Measurements from ENCODE around the gene NPW.

Gene NPW

DNA sequence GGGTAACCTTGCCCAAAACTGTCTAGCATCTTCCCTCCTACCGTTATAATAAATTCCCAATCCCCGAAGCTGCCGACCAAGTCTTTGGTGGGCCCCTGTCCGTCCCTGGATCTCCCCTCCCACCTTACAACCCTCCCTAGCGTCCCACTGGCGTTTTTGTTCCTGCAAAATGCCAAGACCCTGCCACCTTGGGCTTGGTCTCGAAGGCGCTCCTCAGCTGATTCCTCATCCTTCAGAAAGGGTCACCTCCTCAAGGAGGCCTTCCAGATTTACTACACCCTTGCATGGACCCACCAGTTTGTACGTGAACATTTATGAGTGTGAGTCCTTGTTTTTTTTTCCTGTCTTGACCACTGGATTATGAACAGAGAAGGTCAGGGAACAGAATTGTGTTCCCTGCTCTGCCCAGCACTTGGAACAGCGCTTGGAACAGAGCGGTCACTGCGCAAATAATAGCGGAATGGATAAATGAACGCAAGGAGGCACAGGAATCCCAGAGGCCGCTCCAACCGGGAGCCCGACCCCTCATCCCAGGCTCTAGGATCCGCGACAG, 36.5 kb upstream of the NPW start:
- no peak overlapping the region for H3K9ac ChIP-seq (ENCODE audit: low read length)
- H3K9me3 ChIP-seq (ENCODE audit: insufficient read depth, low read length): no peaks in the 10 kb centered on the region
- peaks cover 19% of the 10 kb centered on the region for H3K36me3 ChIP-seq (replicated peaks; ENCODE audit: low read depth, low read length)
- H3K27me3 ChIP-seq (ENCODE audit: low read depth, low read length): no peaks in the 10 kb centered on the region
- no peaks in the 10 kb centered on the region for H4K20me1 ChIP-seq (ENCODE audit: insufficient read depth, low read length)
- H3K4me1 ChIP-seq (ENCODE audit: low read length): peaks cover 10% of the 10 kb centered on the region
- H3K79me2 ChIP-seq (ENCODE audit: low read length): peaks cover 12% of the 10 kb centered on the region
- peak overlapping the region; percentile 95; the same call in 1 of the 2 replicates for H3K4me3 ChIP-seq (ENCODE audit: low read length)
- no peak overlapping the region for H3K4me2 ChIP-seq (ENCODE audit: low read length)
- H2AFZ ChIP-seq (ENCODE audit: low read depth, low read length): no peak overlapping the region
- TF ChIP-seq CTCF (IDR thresholded peaks at IDR 0.05; ENCODE audit: low read depth, low read length): no peak
- TF ChIP-seq EZH2phosphoT487 (IDR thresholded peaks at IDR 0.05; ENCODE audit: low read depth): no peak
- no peak overlapping the region for H3K27ac ChIP-seq (ENCODE audit: low read length)

GRCh38 chr16:1983544-1984346, 35.8 kb upstream of the NPW start, which contains the start of gene GFER:
Gene GFER (plus strand): TSS chr16:1984193. CDS start chr16:1984219, 26 bp downstream.
- Histone ChIP-seq H3K9ac (ENCODE audit: low read length) (peak within 1 kb of the TSS; percentile 88), H3K4me2 (ENCODE audit: low read length) (peak within 1 kb of the TSS; percentile 98), H3K36me3 (replicated peaks; ENCODE audit: low read depth, low read length) (peaks cover 16% of the 10 kb centered on the region), H4K20me1 (ENCODE audit: insufficient read depth, low read length) (no peaks in the 10 kb centered on the region), H3K27me3 (ENCODE audit: low read depth, low read length) (no peaks in the 10 kb centered on the region), H3K9me3 (ENCODE audit: insufficient read depth, low read length) (no peaks in the 10 kb centered on the region), H3K79me2 (ENCODE audit: low read length) (peaks cover 12% of the 10 kb centered on the region), H2AFZ (ENCODE audit: low read depth, low read length) (peak within 1 kb of the TSS; percentile 55; the same call in 1 of the 2 replicates), H3K4me1 (ENCODE audit: low read length) (peaks cover 10% of the 10 kb centered on the region), H3K4me3 (ENCODE audit: low read length) (peak within 1 kb of the TSS; percentile 95), H3K27ac (ENCODE audit: low read length) (no peak within 1 kb of the TSS)
- no peak for TF ChIP-seq CTCF (IDR thresholded peaks at IDR 0.05; ENCODE audit: low read depth, low read length)
- no peak for TF ChIP-seq EZH2phosphoT487 (IDR thresholded peaks at IDR 0.05; ENCODE audit: low read depth)

GRCh38 chr16:1984347-1985225, 35.0 kb upstream of the NPW start:
- H4K20me1 ChIP-seq (ENCODE audit: insufficient read depth, low read length): no peaks in the 10 kb centered on the region
- H3K4me3 ChIP-seq (ENCODE audit: low read length): peak overlapping the region; percentile 95
- H3K9ac ChIP-seq (ENCODE audit: low read length): peak overlapping the region; percentile 88
- H3K36me3 ChIP-seq (replicated peaks; ENCODE audit: low read depth, low read length): peaks cover 14% of the 10 kb centered on the region
- H3K4me2 ChIP-seq (ENCODE audit: low read length): peak overlapping the region; percentile 98
- H3K27ac ChIP-seq (ENCODE audit: low read length): no peak overlapping the region
- H3K79me2 ChIP-seq (ENCODE audit: low read length): peaks cover 12% of the 10 kb centered on the region
- no peak overlapping the region; the same call in 1 of the 2 replicates for H2AFZ ChIP-seq (ENCODE audit: low read depth, low read length)
- peaks cover 10% of the 10 kb centered on the region for H3K4me1 ChIP-seq (ENCODE audit: low read length)
- TF ChIP-seq CTCF (IDR thresholded peaks at IDR 0.05; ENCODE audit: low read depth, low read length): no peak
- no peaks in the 10 kb centered on the region for H3K27me3 ChIP-seq (ENCODE audit: low read depth, low read length)
- H3K9me3 ChIP-seq (ENCODE audit: insufficient read depth, low read length): no peaks in the 10 kb centered on the region
